Chondrocyte (in vitro differentiated cells): ENCODE measurements around the gene GRAP2. TPM values are rescaled to one million over a fixed set of nuclear protein-coding genes. Genes with fewer than 3 reads are reported as not detected.

ENCODE experiments used
- DNase-seq: peaks from one replicate; pipeline ENCODE4 v3.0.0; 2021; ENCODE audit warnings: mixed read lengths, low spot score
- H3K27ac Mint-ChIP-seq: one replicate; pipeline ENCODE4 v1.8.0; 2021; ENCODE audit warnings: mild to moderate bottlenecking, moderate library complexity, mixed read lengths; ENCODE audit not compliant: unreplicated experiment
- H3K27me3 Mint-ChIP-seq: 2 replicates; pipeline ENCODE4 v1.8.0; 2021; ENCODE audit warnings: low read depth, mixed read lengths
- H3K36me3 Mint-ChIP-seq: 2 replicates; pipeline ENCODE4 v1.8.0; 2021; ENCODE audit warnings: low read depth, mixed read lengths
- H3K4me1 Mint-ChIP-seq: 2 replicates; pipeline ENCODE4 v1.8.0; 2021; ENCODE audit warnings: low read depth, mild to moderate bottlenecking, mixed read lengths
- H3K4me3 Mint-ChIP-seq: one replicate; pipeline ENCODE4 v1.8.0; 2021; ENCODE audit warnings: mild to moderate bottlenecking, moderate library complexity, mixed read lengths; ENCODE audit not compliant: unreplicated experiment
- H3K9me3 Mint-ChIP-seq: 2 replicates; pipeline ENCODE4 v1.8.0; 2021; ENCODE audit warnings: low read depth, mixed read lengths
- total RNA-seq: library from RNA; stranded (reverse); gene quantifications from 3 replicates; pipeline ENCODE4 v1.2.1, GENCODE V29; 2021
- TF ChIP-seq, protein P1 (sequence below): fragments of 200-600 bp; sonication (generic); IDR thresholded peaks from 2 replicates; pipeline ENCODE4 v1.5.0; 2021; ENCODE audit warnings: antibody characterized with exemption, mild to moderate bottlenecking, moderate library complexity

GRAP2 gene
- total RNA-seq, 1 donor from 2014 or later, result not detected

DNA sequence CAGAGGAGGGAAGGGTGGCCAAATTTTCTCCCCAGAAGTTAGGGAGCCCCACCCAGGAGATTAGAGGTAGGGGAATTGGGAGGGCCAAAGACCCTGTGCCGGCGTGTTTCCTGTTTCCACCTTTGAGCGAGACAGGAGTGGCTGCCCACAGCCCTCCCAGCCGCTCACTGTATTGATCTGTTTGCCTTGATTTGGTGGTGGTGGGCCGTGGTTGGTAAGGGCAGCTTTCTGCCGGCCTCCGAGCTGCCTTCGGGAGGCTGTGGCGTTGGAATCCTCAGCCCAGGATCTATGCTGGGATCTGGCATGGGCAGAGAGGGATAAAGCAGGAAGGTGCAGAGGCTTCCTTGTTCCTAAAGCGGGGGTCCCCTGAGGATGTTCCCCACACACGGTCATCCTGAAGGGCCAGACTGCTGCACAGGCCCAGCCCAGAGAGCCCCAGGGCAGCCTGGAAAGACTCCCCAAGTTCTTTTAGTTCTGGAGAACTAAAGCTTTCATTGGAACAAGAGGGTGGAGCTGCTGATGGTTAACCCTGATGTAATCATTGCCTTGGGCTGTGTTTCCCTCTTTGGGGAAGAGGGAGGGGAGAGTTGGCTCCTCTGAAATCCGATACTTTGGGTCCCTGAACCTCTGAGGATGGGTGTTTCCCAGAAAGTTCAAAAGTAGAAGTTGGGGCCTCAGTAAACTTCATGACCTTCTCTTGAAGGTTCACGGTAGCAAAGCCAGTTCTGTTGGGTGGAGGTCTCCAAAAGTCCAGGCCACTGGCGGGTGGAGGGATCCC, 101.1 kb downstream of the GRAP2 start:
- H3K4me3 Mint-ChIP-seq, result no peak overlapping the region
- H3K27me3 Mint-ChIP-seq, result no peaks in the 10 kb centered on the region
- no peak overlapping the region for H3K27ac Mint-ChIP-seq
- H3K4me1 Mint-ChIP-seq, result peaks cover 15% of the 10 kb centered on the region
- TF ChIP-seq, protein P1, sequence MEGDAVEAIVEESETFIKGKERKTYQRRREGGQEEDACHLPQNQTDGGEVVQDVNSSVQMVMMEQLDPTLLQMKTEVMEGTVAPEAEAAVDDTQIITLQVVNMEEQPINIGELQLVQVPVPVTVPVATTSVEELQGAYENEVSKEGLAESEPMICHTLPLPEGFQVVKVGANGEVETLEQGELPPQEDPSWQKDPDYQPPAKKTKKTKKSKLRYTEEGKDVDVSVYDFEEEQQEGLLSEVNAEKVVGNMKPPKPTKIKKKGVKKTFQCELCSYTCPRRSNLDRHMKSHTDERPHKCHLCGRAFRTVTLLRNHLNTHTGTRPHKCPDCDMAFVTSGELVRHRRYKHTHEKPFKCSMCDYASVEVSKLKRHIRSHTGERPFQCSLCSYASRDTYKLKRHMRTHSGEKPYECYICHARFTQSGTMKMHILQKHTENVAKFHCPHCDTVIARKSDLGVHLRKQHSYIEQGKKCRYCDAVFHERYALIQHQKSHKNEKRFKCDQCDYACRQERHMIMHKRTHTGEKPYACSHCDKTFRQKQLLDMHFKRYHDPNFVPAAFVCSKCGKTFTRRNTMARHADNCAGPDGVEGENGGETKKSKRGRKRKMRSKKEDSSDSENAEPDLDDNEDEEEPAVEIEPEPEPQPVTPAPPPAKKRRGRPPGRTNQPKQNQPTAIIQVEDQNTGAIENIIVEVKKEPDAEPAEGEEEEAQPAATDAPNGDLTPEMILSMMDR, result no peak
- H3K9me3 Mint-ChIP-seq, result no peaks in the 10 kb centered on the region
- no peaks in the 10 kb centered on the region for H3K36me3 Mint-ChIP-seq
- DNase-seq, result no peak

DNA sequence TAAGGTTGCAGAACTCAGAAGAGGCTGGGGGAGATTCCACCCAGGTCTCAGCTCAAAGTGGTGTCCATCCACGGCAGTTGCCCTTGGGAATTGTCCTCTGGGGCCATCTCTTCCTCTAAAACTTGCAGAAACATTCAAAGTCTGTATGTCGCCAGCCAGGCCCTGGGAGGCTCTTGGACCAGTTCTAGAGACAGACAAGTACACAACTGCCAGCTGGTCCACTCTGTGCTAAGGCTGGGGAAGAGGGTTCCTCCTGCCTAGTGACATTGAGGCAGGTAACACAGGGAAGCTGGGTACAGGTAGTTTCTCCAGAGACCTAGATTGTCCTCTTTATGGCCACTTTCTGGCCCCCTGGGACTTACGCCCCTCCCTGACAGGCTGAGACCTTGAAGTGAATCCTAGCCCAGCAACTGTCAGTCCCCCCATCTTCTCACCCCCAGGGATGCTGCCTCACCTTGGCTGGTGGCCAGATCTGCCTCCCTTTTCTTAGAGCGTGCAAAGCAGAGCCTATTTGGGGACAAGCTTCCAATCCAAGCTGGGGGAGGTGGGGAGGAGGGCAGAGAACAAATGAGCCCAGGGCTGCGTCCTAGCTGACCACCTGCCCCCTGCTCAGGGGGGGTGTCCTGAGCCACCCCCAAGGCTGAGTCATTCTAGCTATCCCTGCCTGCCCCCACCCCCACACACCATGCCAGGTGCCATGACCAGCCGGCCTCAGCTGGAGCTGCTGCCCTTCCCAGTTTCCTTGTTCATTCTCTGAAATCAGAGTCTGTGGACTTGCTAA, 102.2 kb downstream of the GRAP2 start:
- TF ChIP-seq, protein P1, result no peak
- Mint-ChIP-seq H3K4me3 (no peak overlapping the region), H3K4me1 (peaks cover 6% of the 10 kb centered on the region), H3K27ac (no peak overlapping the region), H3K36me3 (no peaks in the 10 kb centered on the region), H3K27me3 (no peaks in the 10 kb centered on the region), H3K9me3 (no peaks in the 10 kb centered on the region)
- DNase-seq, result no peak

DNA sequence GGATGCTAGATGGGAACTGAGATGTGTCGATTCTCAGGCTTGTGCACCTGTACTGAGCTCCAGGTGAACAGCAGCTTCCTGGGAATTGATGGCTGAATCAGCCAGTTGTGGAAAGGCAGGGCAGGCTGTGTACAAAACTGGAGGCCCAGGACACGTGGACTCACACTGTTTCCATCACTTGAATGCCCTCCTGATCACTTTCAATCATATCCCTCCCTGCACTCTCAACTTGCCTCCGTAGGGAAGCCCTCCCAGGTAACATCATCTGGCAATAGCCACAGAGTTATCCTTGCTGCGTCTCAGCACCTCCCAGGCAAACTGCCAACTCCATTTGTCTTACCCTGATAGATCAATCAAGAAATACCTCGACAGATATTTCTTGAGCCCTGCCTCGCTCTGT, 104.0 kb downstream of the GRAP2 start:
- Mint-ChIP-seq H3K27ac (no peak overlapping the region), H3K4me1 (peaks cover 17% of the 10 kb centered on the region), H3K4me3 (no peak overlapping the region), H3K9me3 (no peaks in the 10 kb centered on the region), H3K36me3 (no peaks in the 10 kb centered on the region), H3K27me3 (no peaks in the 10 kb centered on the region)
- TF ChIP-seq, protein P1, result no peak
- DNase-seq, result no peak

DNA sequence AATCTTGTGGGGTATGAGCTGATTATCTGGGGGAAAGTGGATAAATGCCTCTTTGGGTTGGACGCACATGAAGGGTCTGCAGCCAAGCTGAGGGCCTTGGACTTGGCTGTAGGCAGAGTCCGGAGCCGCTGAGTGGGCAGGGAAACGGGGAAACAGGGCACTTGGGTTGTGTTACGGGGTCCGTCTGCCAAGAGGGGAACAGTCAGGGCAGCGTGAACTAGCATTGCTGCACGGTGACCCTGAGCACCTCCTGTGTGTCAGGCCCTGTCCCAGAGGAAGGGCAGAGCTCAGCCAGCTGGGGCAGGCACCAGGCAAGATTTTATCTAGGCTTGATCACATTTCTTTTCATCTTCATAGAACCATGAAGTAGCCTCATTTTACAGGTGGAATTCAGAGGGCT, 105.8 kb downstream of the GRAP2 start:
- Mint-ChIP-seq H3K27me3 (no peaks in the 10 kb centered on the region), H3K27ac (no peak overlapping the region), H3K4me3 (no peak overlapping the region), H3K9me3 (no peaks in the 10 kb centered on the region), H3K36me3 (no peaks in the 10 kb centered on the region), H3K4me1 (peaks cover 20% of the 10 kb centered on the region)
- TF ChIP-seq, protein P1, result no peak
- no peak for DNase-seq

DNA sequence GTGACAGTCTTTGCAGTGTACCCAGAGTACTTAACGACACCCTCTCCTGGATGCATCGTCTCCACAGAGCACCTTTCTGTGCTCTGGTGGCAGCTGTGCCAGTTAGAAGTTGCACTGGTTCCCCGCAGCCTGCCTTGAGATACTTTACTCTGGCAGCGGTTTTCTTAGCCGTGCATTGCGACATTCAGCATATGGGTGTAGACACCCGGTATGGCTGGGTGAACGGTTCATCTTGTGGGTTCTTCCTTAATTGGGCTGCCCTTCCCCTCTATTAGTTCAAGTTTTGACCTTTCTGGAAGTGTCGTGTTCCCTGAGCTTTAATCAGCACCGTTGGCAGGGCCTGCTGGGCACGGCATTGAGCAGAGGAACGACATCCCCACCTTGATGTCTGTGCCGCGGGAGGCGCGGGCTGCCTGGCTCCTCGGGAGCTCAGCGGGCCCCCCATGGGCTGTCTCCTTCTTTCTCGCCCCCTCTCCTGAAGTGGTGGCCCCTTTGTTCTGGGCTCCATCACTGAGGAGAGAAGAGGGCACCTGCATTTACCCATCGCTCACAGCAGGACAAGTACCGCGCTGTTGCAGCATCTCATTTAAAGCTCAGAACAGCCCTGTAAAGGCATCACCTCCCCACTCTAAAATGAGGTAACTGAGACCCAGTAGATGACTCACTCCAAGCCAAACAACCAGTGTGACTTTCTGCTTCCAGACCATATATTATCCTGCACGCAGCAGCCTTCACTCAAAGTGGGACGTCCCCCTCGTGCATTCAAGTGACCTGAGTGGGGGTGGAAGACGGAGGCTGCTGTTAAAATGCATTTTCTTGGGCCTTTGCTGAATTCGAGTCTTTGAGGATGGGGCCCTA, 107.2 kb downstream of the GRAP2 start:
- H3K27ac Mint-ChIP-seq, result no peak overlapping the region
- no peaks in the 10 kb centered on the region for H3K27me3 Mint-ChIP-seq
- no peaks in the 10 kb centered on the region for H3K9me3 Mint-ChIP-seq
- TF ChIP-seq, protein P1, result no peak
- DNase-seq, result no peak
- no peak overlapping the region for H3K4me3 Mint-ChIP-seq
- no peaks in the 10 kb centered on the region for H3K36me3 Mint-ChIP-seq
- peaks cover 22% of the 10 kb centered on the region for H3K4me1 Mint-ChIP-seq
